ENCODE data around the gene GTPBP1.
A peak's percentile ranks its signal among the peaks of the same experiment; 100 is the strongest.

GTPBP1 gene

GRCh38 chr22:38720350-38720749 lies 14.6 kb downstream of the GTPBP1 start:
- DNase-seq, result no peak
- in situ Hi-C loops (cut with MboI; ENCODE audit: low pct_unique_long_range_greater_than_20kb, low sequenced_read_pairs), result no loop called here

- in situ Hi-C loops (cut with MboI; ENCODE audit: low pct_unique_long_range_greater_than_20kb, low sequenced_read_pairs), result no loop called here
- no peak for DNase-seq
Measured at GRCh38 chr22:38721551-38721950, 15.8 kb downstream of the GTPBP1 start.

- DNase-seq, result no peak
- in situ Hi-C loops (cut with MboI; ENCODE audit: low pct_unique_long_range_greater_than_20kb, low sequenced_read_pairs), result no loop called here
Measured at GRCh38 chr22:38724176-38724575, 18.4 kb downstream of the GTPBP1 start.

- in situ Hi-C loops (cut with MboI; ENCODE audit: low pct_unique_long_range_greater_than_20kb, low sequenced_read_pairs), result no loop called here
- DNase-seq, result peak; percentile 58
Measured at GRCh38 chr22:38724926-38725571, 19.3 kb downstream of the GTPBP1 start.

- in situ Hi-C loops (cut with MboI; ENCODE audit: low pct_unique_long_range_greater_than_20kb, low sequenced_read_pairs), result no loop called here
Measured at GRCh38 chr22:38725900-38726655, 20.3 kb downstream of the GTPBP1 start.

GRCh38 chr22:38727123-38727522 lies 21.4 kb downstream of the GTPBP1 start:
- in situ Hi-C loops (cut with MboI; ENCODE audit: low pct_unique_long_range_greater_than_20kb, low sequenced_read_pairs), result no loop called here
- DNase-seq, result no peak

More at GRCh38 chr22:38725900-38726655, 20.3 kb downstream of the GTPBP1 start:
- DNase-seq, result no peak

GRCh38 chr22:38727530-38728451 lies 22.0 kb downstream of the GTPBP1 start:
- in situ Hi-C loops (cut with MboI; ENCODE audit: low pct_unique_long_range_greater_than_20kb, low sequenced_read_pairs), result no loop called here
- DNase-seq, result no peak

GRCh38 chr22:38728871-38729796 lies 23.4 kb downstream of the GTPBP1 start:
- in situ Hi-C loops (cut with MboI; ENCODE audit: low pct_unique_long_range_greater_than_20kb, low sequenced_read_pairs), result no loop called here
- DNase-seq, result no peak

GRCh38 chr22:38729946-38730345 lies 24.2 kb downstream of the GTPBP1 start:
- DNase-seq, result no peak
- in situ Hi-C loops (cut with MboI; ENCODE audit: low pct_unique_long_range_greater_than_20kb, low sequenced_read_pairs), result no loop called here

- no peak for DNase-seq
- in situ Hi-C loops (cut with MboI; ENCODE audit: low pct_unique_long_range_greater_than_20kb, low sequenced_read_pairs), result no loop called here
Measured at GRCh38 chr22:38730411-38730871, 24.7 kb downstream of the GTPBP1 start.

GRCh38 chr22:38731703-38732161 lies 26.0 kb downstream of the GTPBP1 start:
- in situ Hi-C loops (cut with MboI; ENCODE audit: low pct_unique_long_range_greater_than_20kb, low sequenced_read_pairs), result no loop called here
- no peak for DNase-seq

GRCh38 chr22:38732251-38732815 lies 26.6 kb downstream of the GTPBP1 start:
- DNase-seq, result no peak
- in situ Hi-C loops (cut with MboI; ENCODE audit: low pct_unique_long_range_greater_than_20kb, low sequenced_read_pairs), result no loop called here

GRCh38 chr22:38733329-38733723 lies 27.6 kb downstream of the GTPBP1 start:
- peak; percentile 47 for DNase-seq
- in situ Hi-C loops (cut with MboI; ENCODE audit: low pct_unique_long_range_greater_than_20kb, low sequenced_read_pairs), result no loop called here

GRCh38 chr22:38733724-38734381 lies 28.1 kb downstream of the GTPBP1 start:
- no peak for DNase-seq
- in situ Hi-C loops (cut with MboI; ENCODE audit: low pct_unique_long_range_greater_than_20kb, low sequenced_read_pairs), result no loop called here

GRCh38 chr22:38734421-38735100 lies 28.8 kb downstream of the GTPBP1 start:
- in situ Hi-C loops (cut with MboI; ENCODE audit: low pct_unique_long_range_greater_than_20kb, low sequenced_read_pairs), result no loop called here
- no peak for DNase-seq

GRCh38 chr22:38735126-38735464 lies 29.4 kb downstream of the GTPBP1 start:
- no peak for DNase-seq
- in situ Hi-C loops (cut with MboI; ENCODE audit: low pct_unique_long_range_greater_than_20kb, low sequenced_read_pairs), result no loop called here

GRCh38 chr22:38735465-38736256 lies 29.9 kb downstream of the GTPBP1 start:
- in situ Hi-C loops (cut with MboI; ENCODE audit: low pct_unique_long_range_greater_than_20kb, low sequenced_read_pairs), result no loop called here
- no peak for DNase-seq

All from KBM-7 (cell line).